ENCODE data around the gene HAO1.
"Not testable (repeated sequence)": the region's sequence is repeated elsewhere in the genome, so short reads cannot be mapped to it uniquely, and the experiment has no call there.

Gene HAO1

DNA sequence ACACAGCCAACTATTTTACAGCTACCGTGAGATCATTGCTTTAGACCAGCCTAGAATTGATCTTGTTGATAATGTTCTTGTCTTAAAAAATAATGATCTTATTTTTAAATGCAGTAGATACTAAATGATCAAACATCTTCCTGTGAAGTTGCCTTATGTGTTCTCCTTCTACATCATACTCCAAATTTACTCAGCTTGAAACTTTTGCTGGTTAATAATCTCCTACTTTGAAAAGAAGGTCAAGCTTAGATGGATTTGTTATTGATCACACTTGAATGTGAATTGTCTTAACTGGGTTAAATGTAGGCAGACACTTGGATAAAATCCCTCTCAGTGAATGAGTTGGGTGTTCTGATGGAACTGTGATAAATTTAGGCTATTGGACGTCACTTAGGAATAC is 91.9 kb downstream of the HAO1 start:
- TF ChIP-seq, protein P1, sequence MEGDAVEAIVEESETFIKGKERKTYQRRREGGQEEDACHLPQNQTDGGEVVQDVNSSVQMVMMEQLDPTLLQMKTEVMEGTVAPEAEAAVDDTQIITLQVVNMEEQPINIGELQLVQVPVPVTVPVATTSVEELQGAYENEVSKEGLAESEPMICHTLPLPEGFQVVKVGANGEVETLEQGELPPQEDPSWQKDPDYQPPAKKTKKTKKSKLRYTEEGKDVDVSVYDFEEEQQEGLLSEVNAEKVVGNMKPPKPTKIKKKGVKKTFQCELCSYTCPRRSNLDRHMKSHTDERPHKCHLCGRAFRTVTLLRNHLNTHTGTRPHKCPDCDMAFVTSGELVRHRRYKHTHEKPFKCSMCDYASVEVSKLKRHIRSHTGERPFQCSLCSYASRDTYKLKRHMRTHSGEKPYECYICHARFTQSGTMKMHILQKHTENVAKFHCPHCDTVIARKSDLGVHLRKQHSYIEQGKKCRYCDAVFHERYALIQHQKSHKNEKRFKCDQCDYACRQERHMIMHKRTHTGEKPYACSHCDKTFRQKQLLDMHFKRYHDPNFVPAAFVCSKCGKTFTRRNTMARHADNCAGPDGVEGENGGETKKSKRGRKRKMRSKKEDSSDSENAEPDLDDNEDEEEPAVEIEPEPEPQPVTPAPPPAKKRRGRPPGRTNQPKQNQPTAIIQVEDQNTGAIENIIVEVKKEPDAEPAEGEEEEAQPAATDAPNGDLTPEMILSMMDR (IDR thresholded peaks at IDR 0.05) = no peak
- no peak for DNase-seq (ENCODE audit: low spot score)
- H3K4me3 ChIP-seq = no peak overlapping the region
- no peak overlapping the region for H3K27ac ChIP-seq

DNA sequence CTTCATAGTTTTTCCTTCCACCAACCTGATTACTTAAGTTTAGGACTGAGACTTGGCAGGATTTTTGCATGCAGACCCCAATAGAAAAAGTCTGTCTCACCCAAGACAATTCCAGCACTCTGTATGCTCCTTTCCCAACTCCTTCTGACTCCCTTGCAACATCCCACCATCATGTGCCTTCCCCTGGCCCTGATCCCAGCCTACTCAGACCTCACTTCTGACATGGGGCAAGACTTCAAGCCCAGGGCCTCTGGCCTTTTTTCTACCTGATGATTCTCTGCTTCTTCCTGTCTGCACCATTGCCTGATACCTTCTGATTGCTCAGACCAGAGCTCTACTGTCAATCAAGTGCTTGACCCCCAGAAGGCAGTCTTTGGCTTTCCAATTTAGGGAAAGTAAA is 96.6 kb downstream of the HAO1 start:
- DNase-seq (ENCODE audit: low spot score) = no peak
- H3K4me3 ChIP-seq = no peak overlapping the region
- no peak overlapping the region for H3K27ac ChIP-seq
- TF ChIP-seq, protein P1 (IDR thresholded peaks at IDR 0.05) = no peak

DNA sequence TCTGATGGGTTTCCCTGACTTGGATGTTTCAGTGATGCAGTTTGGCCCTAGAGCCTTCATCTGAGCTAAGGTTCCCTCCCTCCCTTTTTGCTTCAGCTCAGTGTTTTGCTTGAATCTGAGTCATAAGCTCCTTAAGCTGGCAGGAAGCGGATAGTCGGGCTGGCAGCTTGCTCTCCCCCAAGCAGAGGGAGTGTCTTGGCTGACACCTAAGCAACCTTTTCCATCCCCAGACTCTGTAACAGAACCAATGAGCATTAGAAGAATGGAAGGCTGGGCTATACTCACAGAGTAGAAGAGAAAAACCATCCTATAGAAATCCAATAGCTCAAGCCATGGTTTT is 98.3 kb downstream of the HAO1 start:
- no peak for DNase-seq (ENCODE audit: low spot score)
- Histone ChIP-seq H3K27ac (peak overlapping the region in 1 of 2 donors; percentile 13), H3K4me3 (no peak overlapping the region)
- TF ChIP-seq, protein P1 (IDR thresholded peaks at IDR 0.05) = no peak

DNA sequence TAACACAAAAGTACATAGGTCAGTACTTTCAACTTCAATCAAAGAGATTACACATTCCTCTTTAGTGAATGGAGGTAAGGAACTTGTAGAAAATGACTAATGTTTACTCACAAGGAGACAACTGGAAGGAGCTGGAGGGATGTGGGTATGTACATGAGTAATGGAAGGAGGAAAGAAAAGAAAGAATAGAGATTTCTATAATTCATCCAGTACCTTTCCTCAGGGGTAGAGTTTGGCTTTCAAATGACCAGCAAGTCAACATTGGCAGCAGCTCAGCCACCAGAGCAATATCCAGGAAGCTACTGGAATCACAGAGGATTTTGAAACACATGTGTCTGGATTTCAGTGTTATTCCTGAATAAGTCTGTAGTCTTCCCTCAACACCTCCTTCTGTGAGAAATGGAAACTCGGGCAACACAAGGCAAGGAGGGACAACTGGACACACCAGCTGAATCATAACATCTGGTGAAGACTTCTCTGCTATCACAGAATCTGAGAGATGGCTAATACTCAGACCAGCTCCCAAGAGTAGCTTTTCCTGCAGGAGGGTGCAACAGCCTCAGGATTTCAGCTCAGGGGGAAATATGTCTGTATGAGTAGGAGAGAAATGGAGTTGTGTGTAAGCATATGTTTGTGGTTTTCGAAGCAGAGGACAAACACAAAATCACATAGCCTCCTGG is 98.8 kb downstream of the HAO1 start:
- TF ChIP-seq, protein P1 (IDR thresholded peaks at IDR 0.05) = no peak
- DNase-seq (ENCODE audit: low spot score) = no peak
- Histone ChIP-seq H3K27ac (peak overlapping the region in 1 of 2 donors; percentile 13), H3K4me3 (no peak overlapping the region)

DNA sequence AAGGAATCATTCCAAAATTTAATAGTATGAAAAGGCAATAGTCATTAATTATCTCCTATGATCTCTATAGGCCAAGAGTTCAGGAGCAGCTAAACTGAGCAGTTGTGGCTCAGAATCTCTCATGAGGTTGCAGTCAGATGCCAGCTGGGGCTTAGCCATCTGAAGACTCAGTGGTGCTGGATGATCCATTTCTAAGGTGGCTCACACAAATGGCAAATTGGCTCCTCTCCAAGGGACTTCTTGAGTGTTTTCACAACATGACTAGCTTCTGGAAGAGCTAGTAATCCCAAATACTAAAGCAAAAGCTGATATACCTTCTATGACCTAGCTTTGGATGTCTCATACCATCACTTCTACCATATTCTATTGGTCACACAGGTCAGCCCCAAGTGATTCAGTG is 104.2 kb downstream of the HAO1 start:
- Histone ChIP-seq H3K27ac (no peak overlapping the region), H3K4me3 (no peak overlapping the region)
- TF ChIP-seq, protein P1 (IDR thresholded peaks at IDR 0.05) = no peak
- no peak for DNase-seq (ENCODE audit: low spot score)

DNA sequence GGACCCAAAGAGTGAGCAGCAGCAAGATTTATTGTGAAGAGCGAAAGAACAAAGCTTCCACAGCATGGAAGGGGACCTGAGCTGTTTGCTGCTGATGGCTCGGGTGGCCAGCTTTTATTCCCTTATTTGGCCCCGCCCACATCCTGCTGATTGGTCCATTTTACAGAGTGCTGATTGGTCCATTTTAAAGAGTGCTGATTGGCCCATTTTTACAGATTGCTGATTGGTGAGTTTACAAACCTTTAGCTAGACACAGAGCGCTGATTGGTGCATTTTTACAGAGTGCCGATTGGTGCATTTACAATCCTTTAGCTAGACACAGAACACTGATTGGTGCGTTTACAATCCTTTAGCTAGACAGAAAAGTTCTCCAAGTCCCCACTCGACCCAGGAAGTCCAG is 105.8 kb downstream of the HAO1 start:
- not testable (repeated sequence) for DNase-seq (ENCODE audit: low spot score); H3K27ac ChIP-seq; H3K4me3 ChIP-seq
